Fibroblast of lung (primary cell): Measurements from ENCODE around the gene KCNK10.

Experiments used
- CTCF ChIP-seq, 2 donors: IDR thresholded peaks in 1 of 2; conservative IDR thresholded peaks in 1 of 2; 1 replicate in 1 of 2; 2 replicates in 1 of 2; pipeline ENCODE4 v1.5.1; 2011 to 2012; ENCODE audit warnings: low read length in 2 of 2, control low read depth in 1 of 2, inconsistent platforms in 1 of 2, low read depth in 1 of 2, mild to moderate bottlenecking in 1 of 2
- EZH2 ChIP-seq: IDR thresholded peaks from 2 replicates; pipeline ENCODE4 v1.5.1; 2012; ENCODE audit warnings: low read length, control low read depth, mild to moderate bottlenecking; ENCODE audit errors: missing control alignments

GRCh38 chr14:88323523-88324199 lies 592 bp upstream of the KCNK10 start:
- TF ChIP-seq CTCF (conservative IDR thresholded peaks at IDR 0.05 in 1 of 2, IDR thresholded peaks at IDR 0.05 in 1 of 2; ENCODE audit: low read depth in 1 of 2, low read length in 2 of 2) (no peak), EZH2 (peak; percentile 62)
